Cerebellar nuclear complex (tissue), 1 donor: Measurements from ENCODE around the gene PPM1A.

ENCODE experiments used
- DNase-seq, 2 experiments: peaks; one replicate each; lab custom pipeline; 2025; lab: John Stamatoyannopoulos, UW

Gene PPM1A

GRCh38 chr14:60248697-60249318, at the start of gene PPM1A:
TSS of gene PPM1A (plus strand) at chr14:60249221. CDS start at chr14:60282704, 33,483 bp downstream.
- DNase-seq = peak in 1 of 2 experiments; percentile 67

- no peak for DNase-seq
Measured at GRCh38 chr14:60199321-60199720, 49.7 kb upstream of the PPM1A start.

DNA sequence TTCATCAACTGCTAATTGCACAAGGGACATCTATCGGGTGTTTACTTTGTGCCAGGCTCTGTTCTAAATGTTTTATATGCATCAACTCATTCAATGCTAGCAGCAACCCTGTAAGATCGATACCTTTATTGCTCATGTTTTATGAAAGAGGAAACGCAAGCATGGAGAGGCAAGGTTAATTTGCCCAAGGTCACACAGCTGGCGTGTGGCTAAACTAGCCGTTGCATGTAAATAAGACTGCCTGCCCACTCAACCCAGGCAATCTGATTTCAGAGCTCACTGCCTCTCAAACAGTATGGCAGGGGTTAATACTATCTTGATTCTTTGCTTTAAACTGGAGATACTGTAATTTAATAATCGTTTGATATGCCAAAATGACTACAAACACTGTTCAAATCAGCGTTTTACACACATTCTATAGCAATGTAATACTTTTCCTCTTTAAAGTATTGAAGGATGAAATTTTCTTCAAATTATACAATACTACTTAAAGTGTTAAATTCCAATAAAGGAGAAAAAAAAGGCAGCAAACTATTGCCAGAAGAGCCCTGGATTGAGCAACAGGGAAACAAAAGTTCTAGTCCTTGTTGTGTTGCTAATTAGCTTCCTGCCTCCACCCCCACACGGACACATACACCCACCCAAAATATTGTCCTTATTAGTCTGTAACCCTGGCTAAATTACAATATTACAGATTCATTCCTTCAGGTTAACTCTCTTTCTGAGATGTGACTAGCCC, 44.7 kb upstream of the PPM1A start:
- no peak for DNase-seq

- DNase-seq = no peak
Measured at GRCh38 chr14:60204843-60205774, 43.9 kb upstream of the PPM1A start.

- DNase-seq = no peak
Measured at GRCh38 chr14:60206249-60206670, 42.8 kb upstream of the PPM1A start.

GRCh38 chr14:60206837-60207533, 42.0 kb upstream of the PPM1A start:
- DNase-seq = no peak

GRCh38 chr14:60210703-60211102, 38.3 kb upstream of the PPM1A start:
- no peak for DNase-seq

GRCh38 chr14:60211153-60211552, 37.9 kb upstream of the PPM1A start:
- DNase-seq = no peak

GRCh38 chr14:60212503-60213371, 36.3 kb upstream of the PPM1A start:
- no peak for DNase-seq

DNA sequence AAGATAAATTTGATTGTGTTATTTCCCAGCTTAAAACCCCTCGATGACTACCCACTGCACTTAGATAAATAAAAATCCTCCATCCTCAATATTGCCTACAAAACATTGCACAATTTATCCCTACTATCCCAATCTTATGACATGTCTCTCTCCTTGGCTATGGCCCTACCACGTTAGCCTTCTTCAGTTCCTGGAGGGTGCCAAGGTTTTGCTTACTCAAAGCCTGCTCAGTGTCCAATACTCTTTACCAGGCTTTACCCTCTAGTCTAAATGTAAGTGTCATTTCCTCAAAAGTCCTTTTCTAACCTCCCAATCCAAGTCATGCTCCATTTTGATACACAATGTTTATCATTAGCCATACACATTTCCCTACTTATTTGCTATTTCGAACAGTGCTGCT, 35.0 kb upstream of the PPM1A start:
- DNase-seq = no peak

DNA sequence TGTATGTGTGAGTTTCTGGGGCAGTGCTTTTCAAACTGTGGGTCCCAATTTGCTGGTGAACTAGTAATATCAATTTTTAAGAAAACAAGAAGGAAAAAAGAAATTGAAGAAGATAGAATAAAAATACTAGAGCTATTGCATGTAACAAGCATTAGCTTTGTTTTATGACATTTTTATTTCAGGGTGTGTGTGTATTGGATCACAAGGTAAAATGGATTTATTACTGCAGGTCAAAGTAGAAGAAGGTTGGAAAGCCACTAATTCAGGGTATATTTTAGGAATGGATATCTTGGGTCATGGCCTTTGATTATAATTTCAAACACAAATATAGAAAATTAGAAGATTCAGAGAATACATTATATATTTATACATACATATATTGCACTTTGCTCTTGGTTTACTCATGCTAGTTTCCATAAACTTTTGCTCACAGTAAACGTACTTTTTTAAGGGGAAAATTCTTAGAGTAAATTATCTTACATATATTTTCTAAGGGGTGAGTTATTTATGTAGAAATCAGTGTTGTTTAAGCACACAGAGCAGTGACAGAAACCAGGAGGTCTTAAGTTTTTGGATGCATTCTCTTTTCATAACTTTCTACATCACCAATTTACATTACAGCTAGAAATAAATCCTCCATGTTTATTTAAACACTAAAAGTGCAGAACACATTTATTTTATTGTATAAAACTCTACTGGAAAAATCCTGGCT, 34.5 kb upstream of the PPM1A start:
- DNase-seq = no peak

- no peak for DNase-seq
Measured at GRCh38 chr14:60215127-60215444, 33.9 kb upstream of the PPM1A start.

DNA sequence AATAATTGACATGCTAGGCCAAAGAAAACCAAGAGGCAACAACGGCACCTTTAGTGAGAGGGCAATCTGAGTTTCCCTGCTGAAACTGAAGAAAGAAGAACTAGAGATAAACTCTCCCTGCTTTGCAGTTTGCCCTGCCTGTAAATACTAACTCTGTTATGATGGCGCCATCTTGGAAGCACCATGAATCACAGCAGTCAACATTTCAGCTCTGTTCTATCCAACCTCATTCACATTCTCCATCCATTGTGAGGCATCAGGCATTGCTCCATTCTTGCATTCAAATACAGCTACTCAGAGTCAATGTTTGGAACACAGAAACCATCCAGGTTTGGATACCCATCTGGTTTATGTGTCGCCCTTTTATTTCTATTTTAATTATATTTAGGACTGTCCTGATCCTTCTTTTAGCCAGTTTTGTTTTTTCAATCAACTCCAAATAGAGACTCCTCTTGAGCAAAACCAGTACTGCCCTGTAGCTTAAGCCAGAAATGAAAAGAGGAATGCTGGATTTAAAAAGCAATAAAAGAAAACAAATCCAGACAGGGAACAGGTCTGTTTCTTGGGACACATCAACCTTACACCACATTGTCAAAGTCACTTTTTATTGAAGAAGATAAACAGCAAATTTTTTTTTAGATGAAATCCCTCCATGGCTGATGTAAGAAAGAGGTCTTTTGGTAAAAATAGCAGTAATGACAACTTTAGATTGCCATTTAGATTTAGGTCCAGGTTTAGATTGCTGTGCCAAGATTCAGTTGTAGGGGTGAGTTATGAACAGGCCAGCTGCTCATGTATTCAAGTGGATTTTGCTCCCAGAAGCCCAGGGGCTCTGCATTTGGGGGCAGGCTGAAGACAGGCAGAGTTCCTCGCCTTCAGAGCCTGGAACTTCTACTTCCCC, 33.3 kb upstream of the PPM1A start:
- no peak for DNase-seq

- DNase-seq = no peak
Measured at GRCh38 chr14:60217713-60218112, 31.3 kb upstream of the PPM1A start.

- no peak for DNase-seq
Measured at GRCh38 chr14:60220084-60220483, 28.9 kb upstream of the PPM1A start.

DNA sequence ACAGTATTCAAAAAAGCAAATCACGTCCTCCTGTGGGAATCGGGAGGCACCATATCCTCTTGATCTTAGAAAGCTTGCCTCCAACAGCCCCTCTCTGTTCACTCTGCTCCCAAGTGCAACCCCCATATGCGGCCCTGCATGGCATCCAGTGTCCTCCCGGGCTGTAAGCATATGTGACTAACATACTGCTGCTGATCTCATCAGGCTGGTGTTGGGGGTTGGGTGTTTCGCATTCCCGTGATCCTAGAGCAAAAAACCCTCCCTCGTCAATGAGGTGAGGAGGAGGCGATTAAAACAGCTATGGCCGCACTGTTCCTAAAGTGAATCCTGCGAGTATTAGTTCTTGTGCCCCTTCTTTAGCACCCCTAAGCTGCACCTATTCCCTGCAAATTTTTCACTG, 28.1 kb upstream of the PPM1A start:
- no peak for DNase-seq

DNA sequence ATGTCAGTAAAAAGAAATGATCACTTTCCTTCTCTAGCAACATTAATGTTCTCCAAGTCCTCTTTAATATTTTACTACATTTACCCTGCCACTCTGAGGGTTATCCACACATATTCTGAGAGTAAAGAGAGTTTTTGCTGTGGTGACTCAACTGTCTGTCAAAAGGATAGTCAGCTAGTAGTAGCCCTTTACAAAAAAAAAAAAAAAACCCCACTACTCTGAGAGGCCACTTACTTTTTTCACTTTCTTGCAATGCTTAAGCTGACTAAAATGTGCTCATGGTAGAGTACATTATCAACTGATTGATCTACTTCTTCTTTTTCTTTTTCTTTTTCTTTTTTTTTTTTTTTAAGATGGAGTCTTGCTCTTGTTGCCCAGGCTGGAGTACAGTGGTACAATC, 27.6 kb upstream of the PPM1A start:
- DNase-seq = no peak

DNA sequence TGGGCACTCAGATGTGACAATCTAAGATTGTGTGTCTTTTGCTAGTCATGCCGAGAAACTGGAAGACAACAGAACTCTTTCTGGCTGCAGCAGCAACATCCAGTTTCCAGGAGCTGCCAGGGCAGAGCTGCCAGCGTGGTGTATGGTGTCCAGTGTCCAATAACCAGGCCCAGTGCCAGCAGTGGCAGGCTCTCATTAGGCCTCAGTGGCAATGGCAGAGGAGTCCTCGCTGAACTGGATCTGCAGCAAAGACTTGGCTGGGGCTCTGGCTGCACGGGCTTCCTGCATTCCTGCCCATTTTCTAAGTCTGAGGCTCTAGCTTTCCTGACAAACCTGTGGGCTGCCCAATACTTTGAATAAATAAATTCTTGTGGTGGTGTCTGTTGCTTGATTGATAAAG, 26.2 kb upstream of the PPM1A start:
- no peak for DNase-seq

GRCh38 chr14:60225265-60225664, 23.8 kb upstream of the PPM1A start:
- no peak for DNase-seq
